H54 (cell line): ENCODE data around the gene WDHD1.
"Not testable (repeated sequence)": the region's sequence is repeated elsewhere in the genome, so short reads cannot be mapped to it uniquely, and the experiment has no call there.

Experiments
- DNase-seq: peaks from one replicate; pipeline ENCODE4 v3.0.0; 2011; ENCODE audit warnings: low spot score, mixed read lengths; ENCODE audit not compliant: insufficient read length
- FAIRE-seq: peaks from 3 replicates; lab custom pipeline; 2011; peaks lifted over from hg19 to GRCh38; lab: Jason Lieb, UNC
- POLR2A ChIP-seq: IDR thresholded peaks from 2 replicates; pipeline ENCODE4 v1.6.1; 2011; ENCODE audit warnings: low read depth, mild to moderate bottlenecking, low read length

The WDHD1 gene

GRCh38 chr14:54967496-54967895, 59.4 kb downstream of the WDHD1 start:
- no peak for TF ChIP-seq POLR2A
- FAIRE-seq (no peak), DNase-seq (no peak)

- DNase-seq (no peak), FAIRE-seq (no peak)
- no peak for TF ChIP-seq POLR2A
Observed at GRCh38 chr14:54955143-54955542, 71.8 kb downstream of the WDHD1 start.

DNA sequence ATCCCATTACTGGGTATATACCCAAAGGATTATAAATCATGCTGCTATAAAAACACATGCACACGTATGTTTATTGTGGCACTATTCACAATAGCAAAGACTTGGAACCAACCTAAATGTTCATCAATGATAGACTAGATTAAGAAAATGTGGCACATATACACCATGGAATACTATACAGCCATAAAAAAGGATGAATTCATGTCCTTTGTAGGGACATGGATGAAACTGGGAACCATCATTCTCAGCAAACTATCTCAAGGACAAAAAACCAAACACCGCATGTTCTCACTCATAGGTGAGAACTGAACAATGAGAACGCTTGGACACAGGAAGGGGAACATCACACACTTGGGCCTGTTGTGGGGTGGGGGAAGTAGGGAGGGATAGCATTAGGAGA, 73.3 kb downstream of the WDHD1 start:
- FAIRE-seq, DNase-seq: not testable (repeated sequence)

DNA sequence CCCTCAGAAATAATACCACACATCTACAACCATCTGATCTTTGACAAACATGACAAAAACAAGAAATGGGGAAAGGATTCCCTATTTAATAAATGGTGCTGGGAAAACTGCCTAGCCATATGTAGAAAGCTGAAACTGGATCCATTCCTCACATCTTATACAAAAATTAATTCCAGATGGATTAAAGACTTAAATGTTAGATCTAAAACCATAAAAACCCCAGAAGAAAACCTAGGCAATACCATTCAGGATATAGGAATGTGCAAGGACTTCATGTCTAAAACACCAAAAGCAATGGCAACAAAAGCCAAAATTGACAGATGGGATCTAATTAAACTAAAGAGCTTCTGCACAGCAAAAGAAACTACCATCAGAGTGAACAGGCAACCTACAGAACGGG, 74.1 kb downstream of the WDHD1 start:
- not testable (repeated sequence) for DNase-seq, FAIRE-seq

- FAIRE-seq (no peak), DNase-seq (no peak)
- no peak for TF ChIP-seq POLR2A
Observed at GRCh38 chr14:54947230-54947629, 79.7 kb downstream of the WDHD1 start.

DNA sequence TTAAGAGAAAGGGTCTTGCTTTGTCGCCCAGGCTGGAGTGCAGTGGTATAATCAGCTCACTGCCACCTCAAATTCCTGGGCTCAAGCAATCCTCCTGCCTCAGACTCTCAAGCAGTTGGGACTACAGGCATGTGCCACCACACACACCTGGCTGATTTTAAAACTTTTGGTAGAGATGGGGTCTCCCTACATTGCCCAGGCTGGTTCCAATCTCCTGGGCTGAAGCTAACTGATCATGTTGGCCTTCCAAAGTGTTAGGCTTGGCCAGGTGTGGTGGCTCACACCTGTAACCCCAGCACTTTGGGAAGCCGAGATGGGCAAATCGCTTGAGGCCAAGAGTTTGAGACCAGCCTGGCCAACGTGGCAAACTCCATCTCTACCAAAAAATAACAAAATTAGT, 80.4 kb downstream of the WDHD1 start:
- no peak for FAIRE-seq
- DNase-seq: no peak
- no peak for TF ChIP-seq POLR2A

DNA sequence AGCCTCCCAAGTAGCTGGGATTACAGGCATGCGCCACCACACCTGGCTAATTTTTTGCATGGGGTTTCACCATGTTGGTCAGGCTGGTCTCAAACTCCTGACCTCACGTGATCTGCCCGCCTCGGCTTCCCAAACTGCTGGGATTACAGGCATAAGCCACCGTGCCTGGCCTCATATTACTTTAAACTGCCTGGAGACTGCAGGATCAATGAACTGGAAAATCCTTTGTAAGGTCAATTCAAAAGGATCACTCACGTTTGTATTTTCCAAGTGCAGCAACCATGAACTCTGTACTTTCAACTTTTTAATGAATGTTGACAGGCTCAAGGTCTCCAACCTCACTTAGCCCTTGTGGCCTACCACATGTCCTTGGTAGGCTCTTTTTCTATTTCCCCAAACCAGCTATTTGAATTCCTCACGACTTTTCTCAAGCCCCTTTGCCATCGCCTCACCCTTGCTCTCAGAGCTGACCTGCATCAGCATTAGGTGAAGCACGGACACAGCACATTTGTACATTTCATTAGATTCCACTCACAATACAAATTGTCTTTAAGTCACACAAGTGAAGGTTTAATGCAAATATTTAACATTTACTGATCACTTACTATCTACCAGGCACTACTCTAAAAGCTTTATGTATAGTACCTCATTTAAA, 82.0 kb downstream of the WDHD1 start:
- DNase-seq (no peak), FAIRE-seq (no peak)
- TF ChIP-seq POLR2A: no peak

DNA sequence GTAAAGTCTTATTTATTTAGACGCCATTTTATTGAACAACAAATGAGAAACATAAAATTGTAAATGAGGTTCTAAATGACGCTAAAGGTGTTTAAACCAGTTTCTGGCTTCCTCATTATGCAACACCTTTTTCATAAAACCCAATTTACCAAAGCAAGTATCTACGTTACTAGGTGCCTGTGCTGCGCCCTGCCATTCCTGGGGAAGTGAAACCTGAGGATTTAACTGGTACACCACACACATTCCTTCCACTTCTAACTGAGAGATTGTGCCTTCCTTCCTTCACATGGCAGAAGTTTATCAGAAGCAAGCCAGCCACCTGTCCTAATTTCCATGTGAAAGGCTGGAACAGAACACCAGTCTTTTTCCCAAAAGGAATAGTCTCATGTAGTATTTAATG, 84.0 kb downstream of the WDHD1 start:
- FAIRE-seq (no peak), DNase-seq (no peak)
- TF ChIP-seq POLR2A: no peak

- no peak for FAIRE-seq
- TF ChIP-seq POLR2A: no peak
- no peak for DNase-seq
Observed at GRCh38 chr14:54936816-54937215, 90.1 kb downstream of the WDHD1 start.

DNA sequence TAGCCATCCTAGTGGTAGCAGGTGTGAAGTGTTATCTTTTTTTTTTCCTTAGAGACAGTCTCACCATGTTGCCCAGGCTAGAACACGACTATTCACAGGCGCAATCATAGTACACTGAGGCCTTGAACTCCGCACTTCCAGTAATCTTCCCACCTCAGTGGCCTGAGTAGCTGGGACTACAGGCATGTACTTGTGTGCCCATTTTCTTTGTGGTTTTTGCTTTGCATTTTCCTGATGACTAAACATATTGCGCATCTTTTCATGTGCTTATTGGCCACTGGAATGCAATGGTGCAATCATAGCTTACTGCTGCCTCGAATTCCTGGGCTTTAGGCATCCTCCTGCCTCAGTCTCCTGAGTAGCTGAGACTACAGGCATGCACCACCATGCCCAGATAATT, 90.9 kb downstream of the WDHD1 start:
- DNase-seq (no peak), FAIRE-seq (no peak)
- no peak for TF ChIP-seq POLR2A

GRCh38 chr14:54935100-54935499, 91.8 kb downstream of the WDHD1 start:
- no peak for TF ChIP-seq POLR2A
- no peak for FAIRE-seq

DNA sequence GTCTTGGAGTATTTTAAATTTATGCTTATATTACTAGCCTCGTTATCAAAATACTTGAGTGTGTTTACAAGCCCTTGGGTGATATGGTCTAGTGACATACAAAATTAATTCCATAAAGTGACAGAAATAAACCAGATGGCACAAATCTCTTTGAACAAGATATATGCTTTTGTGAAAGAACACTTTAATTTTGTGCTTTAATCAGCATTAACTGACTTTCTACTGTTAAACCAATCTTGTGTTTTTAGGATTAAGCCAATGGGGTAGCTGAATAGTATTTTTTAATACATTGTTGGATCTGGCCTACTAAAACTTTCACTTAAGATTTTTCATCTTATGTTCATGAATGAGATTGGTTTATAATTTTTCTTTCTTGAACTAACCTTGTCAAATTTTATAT, 93.9 kb downstream of the WDHD1 start:
- no peak for TF ChIP-seq POLR2A
- FAIRE-seq (no peak), DNase-seq (no peak)

More at GRCh38 chr14:54935100-54935499, 91.8 kb downstream of the WDHD1 start:
- no peak for DNase-seq

DNA sequence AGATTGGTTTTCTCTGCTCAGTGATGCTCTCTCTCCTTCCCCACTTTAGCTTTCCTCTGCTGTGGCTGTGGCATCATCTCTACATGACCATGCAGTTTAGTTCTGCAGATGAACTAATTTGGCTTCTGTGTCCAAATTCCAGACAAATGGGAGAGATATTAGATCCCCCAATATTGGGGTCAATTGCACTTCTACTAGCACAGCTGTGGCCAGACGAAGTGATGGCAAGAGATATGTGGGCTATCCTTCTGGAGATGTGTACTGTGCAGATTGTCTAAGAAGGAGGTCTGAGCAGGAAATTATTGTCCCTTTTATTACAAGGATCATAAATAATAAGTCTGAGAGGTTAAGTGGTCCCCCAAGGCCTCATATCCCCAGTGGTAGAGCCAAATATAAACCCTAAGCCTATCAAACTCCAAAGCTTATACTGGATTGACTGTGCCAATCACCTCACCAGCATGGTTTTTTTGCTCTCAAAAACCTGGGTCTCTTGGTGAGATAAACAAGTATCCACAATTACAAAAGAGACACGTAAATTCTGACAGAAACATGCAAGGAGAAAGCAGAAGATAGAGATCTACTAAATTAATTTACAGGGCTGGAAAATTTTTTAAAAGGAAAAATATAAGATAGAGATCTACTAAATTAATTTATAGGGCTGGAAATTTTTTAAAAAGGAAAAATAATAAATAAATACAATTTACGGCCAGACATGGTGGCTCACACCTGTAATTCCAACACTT, 95.1 kb downstream of the WDHD1 start:
- DNase-seq: no peak
- FAIRE-seq: no peak
- no peak for TF ChIP-seq POLR2A

- FAIRE-seq: no peak
- no peak for DNase-seq
- TF ChIP-seq POLR2A: no peak
Observed at GRCh38 chr14:54931101-54931500, 95.8 kb downstream of the WDHD1 start.

- TF ChIP-seq POLR2A: no peak
- no peak for FAIRE-seq
- DNase-seq: no peak
Observed at GRCh38 chr14:54929556-54929955, 97.3 kb downstream of the WDHD1 start.
